Measurements from ENCODE around the gene CYP21A2.

GRCh38 chr6:32082478-32082877 is 44.3 kb downstream of the CYP21A2 start:
- no peak for TF ChIP-seq CTCF (IDR thresholded peaks at IDR 0.05 in 4 of 5, conservative IDR thresholded peaks at IDR 0.05 in 1 of 5)
- TF ChIP-seq POLR2A (IDR thresholded peaks at IDR 0.05), result no peak
